HepG2 (cell line): ENCODE data around the gene MLLT10. TPM values are rescaled to one million over a fixed set of nuclear protein-coding genes. Genes with fewer than 3 reads are reported as not detected.
A peak's percentile ranks its signal among the peaks of the same experiment; 100 is the strongest.

Experiments used
- ARHGAP35 ChIP-seq: sonication (generic); formaldehyde crosslinking; IDR thresholded peaks from 2 replicates; pipeline ENCODE4 v1.9.0; 2022; ENCODE audit warnings: mild to moderate bottlenecking, inconsistent platforms, moderate library complexity, missing genetic modification reagents, borderline replicate concordance
- BCL6 ChIP-seq: IDR thresholded peaks from 2 replicates; pipeline ENCODE4 v1.6.1; 2016; ENCODE audit warnings: missing genetic modification reagents, missing compliant biosample characterization
- FOXP1 ChIP-seq, 2 experiments: fragments of 450-650 bp in 1 of 2; IDR thresholded peaks; 2 replicates each; pipeline ENCODE4 v1.6.1; 2017 to 2018; ENCODE audit warnings: antibody characterized with exemption in 1 of 2
- HHEX ChIP-seq: IDR thresholded peaks from 2 replicates; pipeline ENCODE4 v1.6.1; 2016; ENCODE audit warnings: control low read depth
- HMG20B ChIP-seq: conservative IDR thresholded peaks from 2 replicates; pipeline ENCODE4 v1.6.1; 2016; ENCODE audit warnings: missing genetic modification reagents, missing compliant biosample characterization
- HOXA5 ChIP-seq: sonication (generic); formaldehyde crosslinking; IDR thresholded peaks from 2 replicates; pipeline ENCODE4 v1.4.0; 2020; ENCODE audit warnings: missing genetic modification reagents
- KDM5B ChIP-seq: sonication (generic); formaldehyde crosslinking; IDR thresholded peaks from 2 replicates; pipeline ENCODE4 v1.4.0; 2020; ENCODE audit warnings: missing genetic modification reagents, mild to moderate bottlenecking, borderline replicate concordance
- KLF12 ChIP-seq: sonication (generic); formaldehyde crosslinking; IDR thresholded peaks from 2 replicates; pipeline ENCODE4 v1.4.0; 2020; ENCODE audit warnings: missing genetic modification reagents, borderline replicate concordance
- KLF9 ChIP-seq: IDR thresholded peaks from 2 replicates; pipeline ENCODE4 v1.6.1; 2016; ENCODE audit warnings: low read depth
- MED8 ChIP-seq: sonication (generic); formaldehyde crosslinking; IDR thresholded peaks from 2 replicates; pipeline ENCODE4 v1.8.1; 2023; ENCODE audit warnings: mild to moderate bottlenecking, missing genetic modification reagents; ENCODE audit not compliant: insufficient replicate concordance
- MIER2 ChIP-seq: IDR thresholded peaks from 2 replicates; pipeline ENCODE4 v1.6.1; 2016; ENCODE audit warnings: missing biosample characterization, missing genetic modification reagents
- NCOA1 ChIP-seq: sonication (generic); formaldehyde crosslinking; IDR thresholded peaks from 2 replicates; pipeline ENCODE4 v1.9.0; 2021; ENCODE audit warnings: missing genetic modification reagents
- NR3C1 ChIP-seq: sonication (generic); formaldehyde crosslinking; IDR thresholded peaks from 2 replicates; pipeline ENCODE4 v1.4.0; 2020; ENCODE audit warnings: missing genetic modification reagents
- SOX5 ChIP-seq: IDR thresholded peaks from 2 replicates; pipeline ENCODE4 v1.6.1; 2016; ENCODE audit warnings: borderline replicate concordance
- SRY ChIP-seq: sonication (generic); formaldehyde crosslinking; IDR thresholded peaks from 2 replicates; pipeline ENCODE4 v1.8.0; 2022; ENCODE audit warnings: mild to moderate bottlenecking, missing genetic modification reagents
- SUZ12 ChIP-seq: fragments of 150-350 bp; IDR thresholded peaks from 2 replicates; pipeline ENCODE4 v1.6.1; 2014; ENCODE audit warnings: low read depth, low read length
- TSC22D2 ChIP-seq: sonication (generic); formaldehyde crosslinking; IDR thresholded peaks from 2 replicates; pipeline ENCODE4 v1.5.1; 2020; ENCODE audit warnings: missing genetic modification reagents, mild to moderate bottlenecking, borderline replicate concordance
- ZFP37 ChIP-seq: sonication (generic); formaldehyde crosslinking; IDR thresholded peaks from 2 replicates; pipeline ENCODE4 v1.4.0; 2020; ENCODE audit warnings: missing genetic modification reagents, borderline replicate concordance
- ZFP41 ChIP-seq: sonication (generic); formaldehyde crosslinking; IDR thresholded peaks from 2 replicates; pipeline ENCODE4 v1.4.0; 2020; ENCODE audit warnings: mild to moderate bottlenecking, missing genetic modification reagents, borderline replicate concordance
- ZIK1 ChIP-seq: sonication (generic); formaldehyde crosslinking; IDR thresholded peaks from 2 replicates; pipeline ENCODE4 v1.5.0; 2020; ENCODE audit warnings: mild to moderate bottlenecking, low read depth, missing genetic modification reagents, borderline replicate concordance
- ZNF253 ChIP-seq: sonication (generic); formaldehyde crosslinking; IDR thresholded peaks from 2 replicates; pipeline ENCODE4 v1.8.0; 2022; ENCODE audit warnings: mild to moderate bottlenecking, missing genetic modification reagents, borderline replicate concordance
- ZNF317 ChIP-seq: sonication (generic); formaldehyde crosslinking; IDR thresholded peaks from 2 replicates; pipeline ENCODE4 v1.5.0; 2020; ENCODE audit warnings: mild to moderate bottlenecking, missing genetic modification reagents
- ZNF33B ChIP-seq: sonication (generic); formaldehyde crosslinking; IDR thresholded peaks from 2 replicates; pipeline ENCODE4 v1.5.1; 2020; ENCODE audit warnings: mild to moderate bottlenecking, missing genetic modification reagents
- ZNF496 ChIP-seq: sonication (generic); formaldehyde crosslinking; IDR thresholded peaks from 2 replicates; pipeline ENCODE4 v1.8.1; 2023; ENCODE audit warnings: mild to moderate bottlenecking, moderate library complexity, missing genetic modification reagents; ENCODE audit not compliant: insufficient replicate concordance
- ZNF703 ChIP-seq: sonication (generic); formaldehyde crosslinking; IDR thresholded peaks from 2 replicates; pipeline ENCODE4 v1.5.1; 2020; ENCODE audit warnings: missing genetic modification reagents, mild to moderate bottlenecking, moderate library complexity, borderline replicate concordance
- polyA plus RNA-seq, 8 experiments: library from polyadenylated mRNA; depleted of rRNA in 3 of 8; stranded (reverse) in 7 of 8; unstranded in 1 of 8; fragments of >200 nt; fragmentation: Illumina TruSeq in 4 of 8; extraction: Trizol in 4 of 8; gene quantifications; 2 replicates each; pipeline versions ENCODE4 v1.2.1 to v1.2.3, GENCODE V29; 2011 to 2016; ENCODE audit warnings: low read depth in 4 of 8, missing spikeins in 1 of 8, mixed read lengths in 1 of 8; ENCODE audit not compliant: insufficient read depth in 1 of 8
- total RNA-seq, 5 experiments: library from RNA; depleted of rRNA; stranded (reverse); fragments of >200 nt; fragmentation: Illumina TruSeq; extraction: Trizol; gene quantifications; 2 replicates each; pipeline ENCODE4 v1.2.3, GENCODE V29; 2016; ENCODE audit warnings: low read depth in 1 of 5
- TF ChIP-seq, protein P1 (sequence below): sonication (generic); formaldehyde crosslinking; IDR thresholded peaks from 2 replicates; pipeline ENCODE4 v1.4.0; 2020; ENCODE audit warnings: missing genetic modification reagents, mild to moderate bottlenecking, borderline replicate concordance

Gene MLLT10
- total and polyA plus RNA-seq, 2 of the 13 experiments (the other 11 are each of a cell fraction or from before 2014, with no cell fraction given) = 51.3 to 84.1 TPM

DNA sequence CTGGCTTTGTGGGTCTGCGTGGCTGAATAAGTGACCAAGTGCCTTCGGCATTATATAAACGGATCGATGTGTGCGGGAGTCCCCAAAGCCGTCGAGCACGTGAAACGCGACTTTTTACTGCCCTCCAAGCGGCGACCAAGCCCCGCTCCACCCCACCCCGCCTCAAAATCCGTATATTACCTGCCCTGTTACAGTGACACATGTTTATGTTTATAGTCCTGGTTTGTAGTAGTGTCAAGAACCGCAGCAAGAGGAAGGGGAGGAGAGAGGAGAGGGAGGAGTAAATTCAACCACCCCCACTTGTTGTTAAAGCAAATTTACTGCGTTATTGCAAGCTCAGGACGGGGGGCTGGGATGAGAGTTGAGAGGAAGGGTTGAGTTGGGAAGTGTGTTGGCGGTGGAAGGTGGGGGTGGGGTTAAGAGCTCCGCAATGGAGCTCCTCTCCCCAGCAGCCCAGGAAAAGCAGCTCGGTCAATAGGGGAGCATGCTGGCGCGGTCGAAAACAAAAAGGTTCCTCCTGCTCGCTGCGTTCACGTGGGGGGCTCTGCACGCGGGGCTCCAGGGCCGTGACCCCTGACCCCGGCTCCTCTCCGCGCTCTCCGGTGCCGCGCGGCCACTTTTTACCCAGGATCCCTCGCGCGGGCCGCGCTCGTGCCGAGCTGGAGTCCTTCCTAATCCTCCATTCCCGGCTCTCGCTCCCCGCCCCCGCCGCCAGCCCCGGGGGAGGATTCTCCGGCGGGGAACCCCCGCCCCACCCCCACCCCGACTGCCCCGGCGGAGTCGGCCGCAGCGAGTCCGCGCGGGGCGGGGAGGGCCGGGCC lies 8.5 kb upstream of the MLLT10 start, which contains the start of gene SKIDA1 (continued):
- TF ChIP-seq NR3C1 (CRISPR knock-in tag) (no peak), HHEX (peak; percentile 16; the same call in 1 of the 2 replicates), ZNF317 (peak; percentile 81; the same call in 1 of the 2 replicates), FOXP1 (IDR thresholded peaks at IDR 0.05) (peak; percentile 78), FOXP1 (CRISPR knock-in tag; IDR thresholded peaks at IDR 0.05) (peak; percentile 79), NCOA1 (CRISPR knock-in tag) (peak; percentile 71; the same call in 1 of the 2 replicates), ZNF703 (CRISPR knock-in tag) (peak; percentile 74), BCL6 (CRISPR knock-in tag) (peak; percentile 74), SRY (CRISPR knock-in tag) (peak; percentile 94), MED8 (CRISPR knock-in tag) (peak; percentile 52), MIER2 (CRISPR knock-in tag) (0 out of 2 replicates have a peak, but pooled peaks have one; percentile 49), ARHGAP35 (peak; percentile 57; the same call in 1 of the 2 replicates), KDM5B (peak; percentile 97), ZFP37 (CRISPR knock-in tag) (no peak), HOXA5 (peak; percentile 70), ZNF33B (peak; percentile 71; the same call in 1 of the 2 replicates), HMG20B (CRISPR knock-in tag) (peak; percentile 19; the same call in 1 of the 2 replicates), ZNF496 (CRISPR knock-in tag) (no peak), ZNF253 (CRISPR knock-in tag) (no peak), TSC22D2 (CRISPR knock-in tag) (peak; percentile 25; the same call in 1 of the 2 replicates), SOX5 (CRISPR knock-in tag) (peak; percentile 76; the same call in 1 of the 2 replicates), SUZ12 (peak; percentile 43), KLF9 (CRISPR knock-in tag) (no peak), ZIK1 (CRISPR knock-in tag) (no peak), ZFP41 (CRISPR knock-in tag) (peak; percentile 27; the same call in 1 of the 2 replicates), KLF12 (CRISPR knock-in tag) (peak; percentile 36; the same call in 1 of the 2 replicates)
- TF ChIP-seq, protein P1, sequence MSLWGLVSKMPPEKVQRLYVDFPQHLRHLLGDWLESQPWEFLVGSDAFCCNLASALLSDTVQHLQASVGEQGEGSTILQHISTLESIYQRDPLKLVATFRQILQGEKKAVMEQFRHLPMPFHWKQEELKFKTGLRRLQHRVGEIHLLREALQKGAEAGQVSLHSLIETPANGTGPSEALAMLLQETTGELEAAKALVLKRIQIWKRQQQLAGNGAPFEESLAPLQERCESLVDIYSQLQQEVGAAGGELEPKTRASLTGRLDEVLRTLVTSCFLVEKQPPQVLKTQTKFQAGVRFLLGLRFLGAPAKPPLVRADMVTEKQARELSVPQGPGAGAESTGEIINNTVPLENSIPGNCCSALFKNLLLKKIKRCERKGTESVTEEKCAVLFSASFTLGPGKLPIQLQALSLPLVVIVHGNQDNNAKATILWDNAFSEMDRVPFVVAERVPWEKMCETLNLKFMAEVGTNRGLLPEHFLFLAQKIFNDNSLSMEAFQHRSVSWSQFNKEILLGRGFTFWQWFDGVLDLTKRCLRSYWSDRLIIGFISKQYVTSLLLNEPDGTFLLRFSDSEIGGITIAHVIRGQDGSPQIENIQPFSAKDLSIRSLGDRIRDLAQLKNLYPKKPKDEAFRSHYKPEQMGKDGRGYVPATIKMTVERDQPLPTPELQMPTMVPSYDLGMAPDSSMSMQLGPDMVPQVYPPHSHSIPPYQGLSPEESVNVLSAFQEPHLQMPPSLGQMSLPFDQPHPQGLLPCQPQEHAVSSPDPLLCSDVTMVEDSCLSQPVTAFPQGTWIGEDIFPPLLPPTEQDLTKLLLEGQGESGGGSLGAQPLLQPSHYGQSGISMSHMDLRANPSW (CRISPR knock-in tag) = peak; percentile 25; the same call in 1 of the 2 replicates
